SH-SY5Y (cell line): ENCODE measurements around the gene CSRNP3.

ENCODE experiments used
- GATA2 ChIP-seq: IDR thresholded peaks from 2 replicates; pipeline ENCODE4 v1.6.1; 2011; ENCODE audit warnings: mild to moderate bottlenecking, low read depth, low read length
- GATA3 ChIP-seq: IDR thresholded peaks from 2 replicates; pipeline ENCODE4 v1.6.1; 2011; ENCODE audit warnings: low read depth, mild to moderate bottlenecking, low read length, moderate library complexity

GRCh38 chr2:165636959-165637358 lies 167.5 kb downstream of the CSRNP3 start:
- no peak for TF ChIP-seq GATA3
- TF ChIP-seq GATA2 = no peak
